Measurements from ENCODE around the gene QRICH1. TPM values are rescaled to one million over a fixed set of nuclear protein-coding genes. Genes with fewer than 3 reads are reported as not detected.

QRICH1 gene
- total RNA-seq (2013; cell fraction: nucleolus; rRNA removed) = 118 and 125 TPM in 2 replicates
- 93.8 and 95.7 TPM in 2 replicates for total RNA-seq (2014; rRNA removed)
- total RNA-seq (2014; rRNA removed; fragmentation: Illumina TruSeq; extraction: Trizol) = 78.1 and 85.6 TPM in 2 replicates
- total RNA-seq (2021) = 89.5 and 96.9 TPM in 2 replicates
- 27.6 TPM for polyA plus RNA-seq (2011; ENCODE audit: low read depth)
- 52.1 and 86.8 TPM in 2 replicates for polyA plus RNA-seq (2011; rRNA removed)
- polyA plus RNA-seq (2011; cell fraction: cytosol; rRNA removed) = 91.0 and 91.5 TPM in 2 replicates
- polyA plus RNA-seq (2011; cell fraction: nucleus; rRNA removed) = 154 and 169 TPM in 2 replicates
- 39.4 and 46.0 TPM in 2 replicates for polyA plus RNA-seq (2012)
- polyA plus RNA-seq (2014; fragmentation: Illumina TruSeq; extraction: Trizol) = 84.8 and 356 TPM in 2 replicates
- polyA plus RNA-seq (2014; fragmentation: Nextera tagmentation; extraction: Ambion mirVana) = 10 to 100 TPM; 22.2 to 23.3 TPM
- polyA plus RNA-seq (2014; rRNA removed) = 116 and 117 TPM in 2 replicates
- 10 to 100 TPM; 41.6 to 48.7 TPM for polyA plus RNA-seq (2016; fragmentation: Nextera tagmentation; extraction: Ambion mirVana)
- polyA minus RNA-seq (2011; rRNA and poly(A)+ RNA removed) = 101 and 137 TPM in 2 replicates
- 69.2 and 88.9 TPM in 2 replicates for polyA minus RNA-seq (2011; cell fraction: cytosol; rRNA and poly(A)+ RNA removed)
- 29.7 and 41.9 TPM in 2 replicates for polyA minus RNA-seq (2011; cell fraction: nucleus; rRNA and poly(A)+ RNA removed)
- percentile 79 among the genes with signal in this experiment for Bru-seq, nascent RNA
- BruChase-seq, experiment 1, labeled RNA remaining after a 6-hour chase = percentile 77 among the genes with signal in this experiment
- percentile 81 among the genes with signal in this experiment for BruChase-seq, experiment 2, labeled RNA remaining after a 2-hour chase
- long read RNA-seq, experiment 1, transcript QRICH1-202 (10 exons, 3,549 nt) = major isoform, 6 of 17 reads
- long read RNA-seq, experiment 1, partial matches to known transcripts = 6 of 17 reads
- long read RNA-seq, experiment 1, other reads (novel, unspliced or antisense) = 2 of 17 reads
- long read RNA-seq, experiment 2, transcript QRICH1-212 (2 exons, 2,362 nt) = major isoform, 7 of 49 reads
- long read RNA-seq, experiment 2, partial matches to known transcripts = 32 of 49 reads
- long read RNA-seq, experiment 2, other reads (novel, unspliced or antisense) = 4 of 49 reads

- FAIRE-seq (peak; percentile 96), ATAC-seq (peak; percentile 92), DNase-seq (ENCODE audit: low read depth, low spot score) (peak; percentile 90)
- peak within 1 kb of the TSS; percentile 96 for H3K4me3 ChIP-seq
- peak within 1 kb of the TSS; percentile 91 for H3K27ac ChIP-seq (ENCODE audit: control insufficient read depth, insufficient read depth)
- ChIA-PET RAD21 (ENCODE audit: unreplicated experiment) (interaction anchor here (0.6 to 3.2 kb wide), 13 partner anchors 10 to 376 kb away, joined by 3 to 22 read pairs (median 6); partner anchors contain the start of genes DAG1, IMPDH2, NDUFAF3 and P4HTM), CTCF (interaction anchor here (0.5 to 4.2 kb wide), 21 partner anchors 8 to 835 kb away, joined by 3 to 41 read pairs (median 4); partner anchors contain the start of genes MON1A, NDUFAF3, P4HTM and QARS1), SMC1A (ENCODE audit: uncharacterized antibody, unreplicated experiment) (interaction anchor here (0.6 to 3.5 kb wide), 10 partner anchors 8 to 376 kb away, joined by 3 to 20 read pairs (median 4); partner anchors contain the start of genes DAG1, P4HTM, QARS1 and USP19), POLR2A (interaction anchor here (0.5 to 4.3 kb wide), 23 partner anchors 11 to 1150 kb away, joined by 3 to 29 read pairs (median 5); partner anchors contain the start of genes CELSR3, DALRD3, IMPDH2 and NDUFAF3)
- under 1% methylated on average over 47 of the region's 65 CpGs for WGBS (ENCODE audit: insufficient coverage, insufficient replicate concordance, low lambda C conversion rate, missing lambda C conversion rate)
- H3K79me2 ChIP-seq (ENCODE audit: control insufficient read depth, insufficient read depth, low read length) = peaks cover 38% of the 10 kb centered on the region
- H4K20me1 ChIP-seq (ENCODE audit: control insufficient read depth, insufficient read depth) = no peaks in the 10 kb centered on the region; the same call in 1 of the 2 replicates
- peaks cover 9% of the 10 kb centered on the region in 2 experiments for H3K36me3 ChIP-seq (ENCODE audit: control insufficient read depth in 2 of 2, insufficient read depth in 2 of 2, low read length in 1 of 2)
- in situ Hi-C loops (cut with MboI) = no loop called here
- no peaks in the 10 kb centered on the region for H3K9me3 ChIP-seq (replicated peaks; ENCODE audit: control insufficient read depth, insufficient read depth, low read length)
- H3K4me1 ChIP-seq (ENCODE audit: control insufficient read depth, insufficient read depth, low read length) = peaks cover 11% of the 10 kb centered on the region
- H3K27me3 ChIP-seq (replicated peaks in 1 of 2; ENCODE audit: control insufficient read depth in 2 of 2, insufficient read depth in 2 of 2, low read length in 1 of 2) = no peaks in the 10 kb centered on the region
- intact Hi-C loops (cut with micrococcal nuclease; ENCODE audit: unreplicated experiment) = loop anchor here (2.0 to 10.0 kb wide), 4 partner anchors 65 to 321 kb away; partner anchors contain the start of genes IMPDH2, RHOA and TCTA
- H3K4me2 ChIP-seq (ENCODE audit: control insufficient read depth, insufficient read depth) = peak within 1 kb of the TSS; percentile 96
- no TSS peak for BruUV-seq (replicated peaks)
- H3K9ac ChIP-seq (ENCODE audit: control insufficient read depth, insufficient read depth, low read length) = peak within 1 kb of the TSS; percentile 92
- peak within 1 kb of the TSS; percentile 86 for H2AFZ ChIP-seq (ENCODE audit: control insufficient read depth, low read depth, low read length)
- TF ChIP-seq E2F4 (IDR thresholded peaks at IDR 0.05; ENCODE audit: low read depth, low read length) = no peak
- TF ChIP-seq CTCF (IDR thresholded peaks at IDR 0.05 in 2 of 3, conservative IDR thresholded peaks at IDR 0.05 in 1 of 3; ENCODE audit: control insufficient read depth in 2 of 3, extremely low read depth in 1 of 3, insufficient read depth in 1 of 3, low read depth in 3 of 3, low read length in 3 of 3) = peak; percentile 54 to 73 (median 65)
- TF ChIP-seq YY1 (IDR thresholded peaks at IDR 0.05; ENCODE audit: low read depth, low read length) = peak; percentile 98
- no peak for TF ChIP-seq BCL11A (IDR thresholded peaks at IDR 0.05; ENCODE audit: low read depth, low read length)
- TF ChIP-seq WRNIP1 (IDR thresholded peaks at IDR 0.05; ENCODE audit: borderline replicate concordance, low read depth, low read length) = peak; percentile 100
- TF ChIP-seq E4F1 (IDR thresholded peaks at IDR 0.05; ENCODE audit: borderline replicate concordance, partially characterized antibody) = peak; percentile 93
These were observed at the start of gene QRICH1 for GRCh38 chr3:49093853-49094767. Gene QRICH1 (minus strand): TSS chr3:49094071. CDS start chr3:49077017, 17,054 bp downstream.
